ENCODE data around the gene RAD52. TPM values are rescaled to one million over a fixed set of nuclear protein-coding genes. Genes with fewer than 3 reads are reported as not detected.

RAD52 gene
- polyA plus RNA-seq, 3 donors: 0.79 to 14.3 (median 1.1) TPM

GRCh38 chr12:870378-870777, 79.1 kb downstream of the RAD52 start:
- Histone ChIP-seq H2AFZ (ENCODE audit: insufficient read depth, low read depth, low read length, poor library complexity, severe bottlenecking) (no peak overlapping the region), H3K79me2 (ENCODE audit: insufficient read depth, low read length) (no peaks in the 10 kb centered on the region), H3K36me3 (replicated peaks in 1 of 2; ENCODE audit: control insufficient read depth in 1 of 2, insufficient read depth in 2 of 2, low read length in 2 of 2) (peaks cover 95 to 99% of the 10 kb centered on the region in 2 donors), H3K27ac (ENCODE audit: low read depth in 1 of 2, low read length in 2 of 2) (peak overlapping the region in 1 of 2 donors; percentile 1), H3K4me3 (replicated peaks in 1 of 3; ENCODE audit: low read depth in 2 of 3, low read length in 3 of 3) (no peak overlapping the region), H3K4me2 (replicated peaks; ENCODE audit: extremely low read depth, low read length, poor library complexity, severe bottlenecking) (no peak overlapping the region), H4K20me1 (ENCODE audit: insufficient read depth, low read length) (peaks cover 19% of the 10 kb centered on the region), H3K9me3 (replicated peaks in 1 of 2; ENCODE audit: control insufficient read depth in 1 of 2, insufficient read depth in 1 of 2, low read length in 2 of 2) (no peaks in the 10 kb centered on the region), H3K27me3 (ENCODE audit: control insufficient read depth in 2 of 2, insufficient read depth in 2 of 2, low read length in 2 of 2) (no peaks in the 10 kb centered on the region), H3K4me1 (ENCODE audit: control insufficient read depth in 1 of 2, insufficient read depth in 2 of 2, low read length in 2 of 2) (no peaks in the 10 kb centered on the region), H3K9ac (ENCODE audit: insufficient read depth, low read length, poor library complexity, severe bottlenecking) (no peak overlapping the region)
- Mint-ChIP-seq H3K36me3 (peaks cover 59 to 78% of the 10 kb centered on the region in 2 donors), H3K4me1 (no peaks in the 10 kb centered on the region), H3K4me3 (no peak overlapping the region), H3K9me3 (peaks cover 0 to 2% (median 0%) of the 10 kb centered on the region in 7 donors), H3K27me3 (ENCODE audit: low read depth in 3 of 3) (peaks cover 0 to 1% (median 0%) of the 10 kb centered on the region in 3 donors), H3K27ac (no peak overlapping the region)
- intact Hi-C loops (cut with micrococcal nuclease): no loop called here
- no peak for DNase-seq
- no CpG with 5 or more reads among the region's 1 CpG for WGBS (ENCODE audit: insufficient coverage)
- no peak for TF ChIP-seq CTCF (IDR thresholded peaks at IDR 0.05)

GRCh38 chr12:868722-869121, 80.8 kb downstream of the RAD52 start:
- peaks cover 19% of the 10 kb centered on the region for H4K20me1 ChIP-seq (ENCODE audit: insufficient read depth, low read length)
- Mint-ChIP-seq H3K27me3 (ENCODE audit: low read depth in 3 of 3) (no peaks in the 10 kb centered on the region), H3K4me1 (no peaks in the 10 kb centered on the region), H3K9me3 (peaks cover 0 to 2% (median 0%) of the 10 kb centered on the region in 7 donors), H3K36me3 (peaks cover 63 to 78% of the 10 kb centered on the region in 2 donors), H3K27ac (peak overlapping the region in 2 of 7 donors; percentile 7 to 37), H3K4me3 (no peak overlapping the region)
- no peak overlapping the region for H3K4me3 ChIP-seq (replicated peaks in 1 of 3; ENCODE audit: low read depth in 2 of 3, low read length in 3 of 3)
- WGBS (ENCODE audit: insufficient coverage): 74% methylated on average over 3 of the region's 3 CpGs
- no peaks in the 10 kb centered on the region for H3K9me3 ChIP-seq (replicated peaks in 1 of 2; ENCODE audit: control insufficient read depth in 1 of 2, insufficient read depth in 1 of 2, low read length in 2 of 2)
- intact Hi-C loops (cut with micrococcal nuclease): no loop called here
- no peaks in the 10 kb centered on the region for H3K27me3 ChIP-seq (ENCODE audit: control insufficient read depth in 2 of 2, insufficient read depth in 2 of 2, low read length in 2 of 2)
- H2AFZ ChIP-seq (ENCODE audit: insufficient read depth, low read depth, low read length, poor library complexity, severe bottlenecking): no peak overlapping the region
- H3K79me2 ChIP-seq (ENCODE audit: insufficient read depth, low read length): no peaks in the 10 kb centered on the region
- no peaks in the 10 kb centered on the region for H3K4me1 ChIP-seq (ENCODE audit: control insufficient read depth in 1 of 2, insufficient read depth in 2 of 2, low read length in 2 of 2)
- DNase-seq: no peak
- H3K4me2 ChIP-seq (replicated peaks; ENCODE audit: extremely low read depth, low read length, poor library complexity, severe bottlenecking): no peak overlapping the region
- no peak for TF ChIP-seq CTCF (IDR thresholded peaks at IDR 0.05)
- H3K9ac ChIP-seq (ENCODE audit: insufficient read depth, low read length, poor library complexity, severe bottlenecking): no peak overlapping the region
- peaks cover 96 to 100% of the 10 kb centered on the region in 2 donors for H3K36me3 ChIP-seq (replicated peaks in 1 of 2; ENCODE audit: control insufficient read depth in 1 of 2, insufficient read depth in 2 of 2, low read length in 2 of 2)
- H3K27ac ChIP-seq (ENCODE audit: low read depth in 1 of 2, low read length in 2 of 2): peak overlapping the region in 1 of 2 donors; percentile 4

Measured in CD14-positive monocyte (primary cell).